HCEC 1CT (cell line): ENCODE data around the gene ADAM19.

Source experiments
- DNase-seq: peaks from one replicate; pipeline ENCODE4 v3.0.0-alpha.2; 2017

The ADAM19 gene

GRCh38 chr5:157594675-157595459 is 19.3 kb upstream of the ADAM19 start:
- DNase-seq = no peak

DNA sequence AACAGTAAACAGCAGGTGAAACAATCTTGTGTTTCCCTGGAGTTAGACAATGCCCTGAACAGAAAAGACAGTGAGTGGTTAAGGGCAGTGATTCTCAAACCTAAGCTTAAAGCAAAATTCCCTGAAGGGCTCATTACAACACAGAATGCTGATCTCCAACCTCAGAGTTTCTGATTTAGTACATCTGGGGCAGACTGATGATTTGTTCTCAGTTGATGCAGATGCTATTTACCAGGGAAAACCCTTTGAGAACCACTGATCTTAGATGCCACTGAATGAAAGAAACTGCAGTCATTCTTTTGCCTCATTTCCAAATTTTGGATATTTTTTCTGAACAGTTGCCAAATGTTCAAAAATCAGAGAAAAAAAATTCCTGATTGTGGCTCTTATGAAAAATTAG is 18.7 kb upstream of the ADAM19 start:
- DNase-seq = no peak

GRCh38 chr5:157593052-157593757 is 17.6 kb upstream of the ADAM19 start:
- no peak for DNase-seq

GRCh38 chr5:157592594-157592993 is 17.0 kb upstream of the ADAM19 start:
- DNase-seq = peak; percentile 25

DNA sequence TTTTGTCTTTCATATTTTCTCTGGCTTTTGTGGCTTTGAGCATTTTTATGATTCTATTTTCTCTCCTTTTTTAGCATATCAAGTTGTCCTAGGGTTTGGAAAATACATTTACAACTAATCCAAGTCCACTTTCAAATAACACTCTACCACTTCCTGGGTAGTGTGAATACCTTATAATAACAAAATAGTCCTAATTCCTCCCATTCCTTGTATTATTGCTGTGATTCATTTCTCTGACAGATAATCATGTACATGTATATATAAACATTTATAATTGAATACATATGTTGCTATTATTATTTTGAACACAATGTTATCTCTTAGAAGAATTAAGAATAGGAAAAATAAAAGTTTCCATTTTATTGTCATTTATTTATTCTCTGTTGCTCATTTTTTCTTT is 14.9 kb upstream of the ADAM19 start:
- DNase-seq = peak; percentile 62

DNA sequence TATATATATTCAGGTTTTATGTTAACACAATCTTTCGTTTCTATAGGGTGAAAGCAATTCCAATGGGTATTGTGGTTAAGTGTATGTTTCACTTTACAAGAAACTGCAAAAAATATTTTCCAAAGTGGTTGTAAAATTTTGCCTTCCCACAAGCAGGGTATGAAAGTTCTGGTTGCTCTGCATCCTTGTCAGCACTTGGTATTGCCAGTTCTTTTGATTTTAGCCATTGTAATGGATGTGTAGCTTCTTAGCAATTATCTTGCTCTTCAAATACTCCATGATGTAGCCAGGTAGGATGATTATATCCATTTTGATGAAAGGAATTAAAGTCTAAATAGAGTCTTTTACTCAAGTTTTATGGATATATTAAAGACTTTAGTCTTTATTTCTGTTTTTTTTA is 9.1 kb upstream of the ADAM19 start:
- DNase-seq = no peak

DNA sequence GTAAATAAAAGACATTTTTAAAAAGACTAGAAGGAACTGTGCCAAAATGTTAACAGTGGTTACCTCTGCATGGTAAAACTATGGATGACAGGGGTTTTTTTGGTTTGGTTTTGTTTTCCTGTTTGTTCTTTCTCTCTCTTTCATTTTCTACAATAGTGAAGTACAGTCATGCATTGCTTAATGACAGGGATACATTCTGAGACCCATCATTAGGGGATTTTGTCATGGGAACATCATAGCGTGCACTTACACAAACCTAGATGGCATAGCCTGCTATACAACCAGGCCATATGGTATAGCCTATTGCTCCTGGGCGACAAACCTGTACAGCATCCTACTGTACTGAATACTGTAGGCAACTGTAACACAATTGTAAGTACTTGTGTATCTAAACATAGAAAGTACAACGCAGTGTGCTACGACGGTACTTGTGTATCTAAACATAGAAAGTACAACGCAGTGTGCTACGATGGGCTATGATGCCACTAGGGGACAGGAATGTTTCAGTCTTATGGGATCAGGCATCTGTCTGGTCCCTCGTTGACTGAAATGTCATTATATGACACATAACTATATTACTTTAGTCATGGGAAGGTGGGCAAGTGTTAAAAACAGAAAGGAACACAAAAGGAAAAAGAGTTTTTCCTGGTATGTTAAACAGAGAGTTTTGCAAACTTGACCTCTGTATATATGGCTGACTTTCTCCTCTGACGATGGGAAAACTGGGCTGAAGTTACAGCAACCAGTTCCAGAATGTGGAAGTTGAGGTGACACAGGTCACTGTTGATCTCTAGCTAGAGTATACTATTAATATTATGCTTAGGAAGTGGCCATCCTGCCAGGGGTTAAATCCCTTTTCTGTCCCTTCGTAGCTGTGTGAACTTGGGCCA is 7.4 kb upstream of the ADAM19 start:
- DNase-seq = no peak

- no peak for DNase-seq
These were observed 6.3 kb upstream of the ADAM19 start for GRCh38 chr5:157581901-157582300.

DNA sequence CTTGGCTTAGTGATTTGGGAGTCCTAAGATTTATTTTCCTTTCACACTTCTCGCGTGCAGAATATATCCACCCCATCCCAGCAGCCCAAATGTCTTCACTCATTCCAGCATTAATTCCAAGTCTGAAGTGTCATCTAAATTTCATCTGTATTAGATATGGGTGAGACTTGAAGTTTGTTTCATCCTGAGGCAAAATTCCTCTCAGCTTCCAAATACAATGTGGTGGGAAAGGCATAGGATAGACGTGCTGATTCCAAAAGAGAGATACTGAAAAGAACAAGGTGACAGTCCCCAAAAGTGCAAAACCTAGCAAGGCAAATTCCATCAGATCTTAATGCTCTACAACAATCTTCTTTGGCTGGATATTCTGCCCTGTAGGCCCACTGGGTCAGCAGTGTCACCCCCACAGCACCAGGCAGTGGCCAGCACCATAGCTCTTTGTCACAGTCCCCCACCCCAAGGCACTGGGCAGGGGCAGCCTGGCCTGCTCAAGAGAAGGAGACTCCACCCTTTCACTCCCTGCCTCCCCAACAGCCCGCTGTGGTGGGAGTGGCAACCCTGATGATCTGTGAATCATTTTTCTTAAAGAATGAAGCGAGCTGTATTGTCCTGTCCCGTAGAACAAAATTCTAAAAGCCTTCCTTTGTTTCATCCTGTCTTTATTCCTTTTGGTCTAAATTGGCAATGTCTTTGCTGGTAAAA is 2.7 kb upstream of the ADAM19 start:
- DNase-seq = no peak

- DNase-seq = no peak
These were observed 1.1 kb upstream of the ADAM19 start for GRCh38 chr5:157576678-157577077.

- no peak for DNase-seq
These were observed 857 bp downstream of the ADAM19 start for GRCh38 chr5:157574456-157575380.

DNA sequence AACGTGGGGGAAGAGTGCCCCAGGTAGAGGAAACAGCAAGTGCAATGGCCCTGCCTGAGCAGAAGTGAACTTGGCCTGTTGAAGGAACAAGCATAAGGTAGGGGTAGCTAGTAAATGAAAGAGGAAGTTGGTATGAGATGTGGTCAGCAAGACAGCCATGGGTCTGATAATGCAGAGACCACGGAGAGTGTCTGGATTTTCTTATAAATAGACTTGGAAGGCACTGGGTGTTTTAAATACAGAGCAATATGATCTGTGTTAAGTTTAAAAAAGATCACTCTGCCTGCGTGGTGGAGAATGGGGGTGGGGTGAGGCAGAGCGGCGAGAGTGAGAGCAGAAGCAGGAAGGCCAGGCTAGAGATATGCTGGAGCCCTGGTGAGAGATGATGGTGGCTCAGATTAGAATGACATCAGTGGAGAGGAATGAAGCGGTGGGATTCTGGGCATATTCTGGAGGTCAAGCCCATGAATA is 4.2 kb downstream of the ADAM19 start:
- DNase-seq = no peak

DNA sequence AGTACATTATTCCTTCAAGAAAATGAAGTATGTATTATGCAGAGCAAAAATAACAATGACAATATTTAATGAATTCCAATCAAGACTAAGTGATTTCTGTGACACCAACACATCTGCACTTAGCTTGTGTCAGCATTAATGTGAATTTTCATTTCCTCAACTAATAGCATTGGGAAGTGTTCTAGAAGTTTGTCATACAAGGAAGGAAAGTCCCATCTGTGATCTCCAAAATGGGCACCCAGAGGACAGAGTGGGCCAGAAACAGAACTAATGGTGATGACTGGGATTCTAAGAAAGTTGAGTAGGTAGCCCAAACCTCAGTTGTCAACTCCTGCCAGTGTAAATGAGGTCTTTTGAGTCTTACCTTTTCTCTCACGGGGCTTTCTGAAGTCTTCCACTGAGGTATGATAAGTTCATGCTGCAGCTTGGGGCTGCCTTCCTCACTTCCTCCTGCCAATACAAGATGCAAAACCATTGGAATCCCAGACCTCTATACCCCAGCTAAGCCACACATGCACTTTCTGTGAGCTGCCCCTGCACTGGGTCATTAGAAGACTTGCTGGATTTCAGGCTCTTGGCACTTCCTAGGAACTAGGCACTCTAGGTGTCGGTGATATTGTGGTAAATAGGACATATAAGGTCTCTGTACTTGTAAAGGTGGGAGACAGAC is 4.9 kb downstream of the ADAM19 start:
- no peak for DNase-seq

DNA sequence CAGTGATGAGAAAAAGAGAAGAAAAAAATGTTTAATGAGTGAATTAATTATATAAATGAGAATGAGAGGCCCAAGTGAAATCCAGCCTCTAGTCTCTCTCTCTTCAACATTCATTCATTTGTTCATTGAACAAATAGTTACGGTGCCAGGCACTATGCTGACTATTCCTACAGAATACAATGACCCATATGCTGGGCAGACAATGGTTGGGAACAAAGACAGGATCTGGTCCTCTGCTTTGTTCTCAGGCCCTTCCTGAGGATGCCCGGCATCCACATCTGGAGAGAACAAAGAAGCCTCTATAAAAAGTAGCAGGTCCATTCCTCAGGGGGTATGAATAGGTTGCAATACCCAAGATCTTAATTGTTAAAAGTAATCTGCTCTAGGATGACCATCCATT is 6.9 kb downstream of the ADAM19 start:
- DNase-seq = no peak

DNA sequence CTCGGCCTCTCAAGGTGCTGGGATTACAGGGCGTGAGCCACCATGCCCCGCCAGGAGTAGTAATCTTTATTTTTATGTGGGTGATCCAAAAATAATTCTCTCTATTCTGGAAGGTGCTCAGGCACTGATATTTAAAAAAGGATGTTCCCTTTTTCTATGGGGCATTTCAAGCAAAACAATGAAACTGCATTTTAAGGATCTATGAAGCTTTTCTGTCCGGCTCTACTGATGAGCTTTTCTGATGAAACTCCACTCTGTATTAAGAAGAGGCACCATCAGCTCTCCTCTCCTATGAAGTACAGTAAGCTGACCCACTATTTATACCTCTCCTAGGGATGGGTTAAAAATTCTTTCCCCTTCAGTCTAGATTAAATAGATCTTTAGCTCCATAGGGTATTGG is 7.4 kb downstream of the ADAM19 start:
- DNase-seq = no peak

- no peak for DNase-seq
These were observed 8.6 kb downstream of the ADAM19 start for GRCh38 chr5:157566902-157567489.

GRCh38 chr5:157563929-157564716 is 11.5 kb downstream of the ADAM19 start:
- no peak for DNase-seq

DNA sequence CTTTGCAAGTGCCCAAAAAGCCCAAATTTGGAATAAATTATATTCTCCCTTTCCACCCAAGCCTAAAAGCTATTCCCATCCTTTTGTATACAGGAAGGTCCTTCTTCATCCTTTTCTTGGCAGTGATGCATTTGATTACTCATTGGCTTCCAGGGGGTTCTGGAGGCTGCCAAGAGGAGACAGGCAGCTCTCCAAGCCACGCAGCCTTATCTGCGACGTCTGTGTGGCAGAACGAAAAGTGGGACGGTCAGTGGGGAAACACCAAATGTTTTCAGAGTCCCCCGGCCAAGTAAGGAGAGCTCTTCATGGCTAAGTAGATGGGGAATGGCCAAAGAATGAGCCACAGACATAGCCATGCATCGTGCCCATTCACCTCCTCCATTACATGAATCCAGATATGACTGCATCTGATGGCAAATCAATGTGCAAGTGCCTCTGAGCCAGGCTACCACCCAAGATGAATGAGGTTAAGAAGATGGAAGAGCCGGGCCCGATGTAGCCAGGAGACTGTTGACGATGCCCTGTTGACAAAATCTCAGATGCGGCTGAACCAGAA is 12.1 kb downstream of the ADAM19 start:
- DNase-seq = peak; percentile 77

DNA sequence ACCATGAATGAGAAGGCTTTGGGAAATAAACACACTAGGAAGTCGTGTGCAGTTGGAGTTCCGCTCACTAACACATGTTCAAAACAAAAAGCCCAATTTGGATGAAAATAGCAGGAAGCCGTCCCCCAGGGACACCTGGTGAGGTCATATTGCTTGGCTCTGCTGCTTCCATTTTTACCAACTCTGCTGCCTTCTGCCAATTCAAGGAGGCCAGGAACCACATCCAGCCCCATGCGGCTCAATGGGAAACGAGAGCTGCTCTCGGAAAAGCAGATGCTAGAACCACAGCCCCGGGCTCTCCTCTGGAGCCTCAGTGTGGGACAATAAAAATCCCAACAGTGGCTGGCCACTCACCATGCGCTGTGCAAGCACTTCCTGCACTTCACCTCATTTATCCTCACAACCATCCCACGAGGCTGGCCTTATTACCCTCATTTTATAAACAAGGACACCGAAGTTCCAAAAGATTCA is 13.4 kb downstream of the ADAM19 start:
- no peak for DNase-seq
